Activated CD8-positive, alpha-beta memory T cell treated with anti-CD3 and anti-CD28 coated beads for 24 hours (primary cell): Measurements from ENCODE around the gene GYPB.
"Not testable (repeated sequence)": the region's sequence is repeated elsewhere in the genome, so short reads cannot be mapped to it uniquely, and the experiment has no call there.

Experiments used
- DNase-seq: peaks from one replicate; pipeline ENCODE4 v3.0.0-alpha.2; 2020

The GYPB gene

GRCh38 chr4:144008602-144009001, 10.6 kb downstream of the GYPB start:
- DNase-seq = not testable (repeated sequence)

- not testable (repeated sequence) for DNase-seq
Measured at GRCh38 chr4:144007960-144008359, 11.2 kb downstream of the GYPB start.

GRCh38 chr4:144006200-144006803, 12.9 kb downstream of the GYPB start:
- not testable (repeated sequence) for DNase-seq

GRCh38 chr4:144005558-144005953, 13.6 kb downstream of the GYPB start:
- not testable (repeated sequence) for DNase-seq

- not testable (repeated sequence) for DNase-seq
Measured at GRCh38 chr4:144004868-144005557, 14.2 kb downstream of the GYPB start.

- not testable (repeated sequence) for DNase-seq
Measured at GRCh38 chr4:144003890-144004265, 15.3 kb downstream of the GYPB start.

- not testable (repeated sequence) for DNase-seq
Measured at GRCh38 chr4:144003205-144003889, 15.8 kb downstream of the GYPB start.

GRCh38 chr4:144000331-144000995, 18.7 kb downstream of the GYPB start:
- DNase-seq = not testable (repeated sequence)

- not testable (repeated sequence) for DNase-seq
Measured at GRCh38 chr4:143996193-143996592, 23.0 kb downstream of the GYPB start.

GRCh38 chr4:143991761-143992160, 27.4 kb downstream of the GYPB start:
- DNase-seq = not testable (repeated sequence)

GRCh38 chr4:143990717-143991116, 28.5 kb downstream of the GYPB start:
- not testable (repeated sequence) for DNase-seq

- no peak for DNase-seq
Measured at GRCh38 chr4:143986180-143986579, 33.0 kb downstream of the GYPB start.

- DNase-seq = not testable (repeated sequence)
Measured at GRCh38 chr4:143980776-143981175, 38.4 kb downstream of the GYPB start.

GRCh38 chr4:143975527-143975926, 43.7 kb downstream of the GYPB start:
- DNase-seq = not testable (repeated sequence)

GRCh38 chr4:143974021-143974420, 45.2 kb downstream of the GYPB start:
- DNase-seq = not testable (repeated sequence)

- no peak for DNase-seq
Measured at GRCh38 chr4:143961075-143961474, 58.1 kb downstream of the GYPB start.

GRCh38 chr4:143955306-143955705, 63.9 kb downstream of the GYPB start:
- not testable (repeated sequence) for DNase-seq

- DNase-seq = not testable (repeated sequence)
Measured at GRCh38 chr4:143951458-143951972, 67.7 kb downstream of the GYPB start.

GRCh38 chr4:143950967-143951366, 68.2 kb downstream of the GYPB start:
- DNase-seq = not testable (repeated sequence)

- not testable (repeated sequence) for DNase-seq
Measured at GRCh38 chr4:143950185-143950584, 69.0 kb downstream of the GYPB start.

- DNase-seq = not testable (repeated sequence)
Measured at GRCh38 chr4:143947493-143947892, 71.7 kb downstream of the GYPB start.
